Peyer's patch (tissue), 4 donors: ENCODE data around the gene GRN. TPM values are rescaled to one million over a fixed set of nuclear protein-coding genes. Genes with fewer than 3 reads are reported as not detected.

Experiments
- DNase-seq, 3 donors: peaks; one replicate each; pipeline ENCODE4 v3.0.0-alpha.2; 2017 to 2019
- H3K27ac ChIP-seq, 4 donors: fragments of 200-600 bp; sonication (generic); one replicate each; pipeline ENCODE4 v1.5.1; 2016 to 2019
- H3K27me3 ChIP-seq, 2 donors: fragments of 200-600 bp; sonication (generic); one replicate each; pipeline ENCODE4 v1.5.1; 2019
- H3K36me3 ChIP-seq, 3 donors: fragments of 200-600 bp; sonication (generic); one replicate each; pipeline ENCODE4 v1.5.1; 2016 to 2019
- H3K4me1 ChIP-seq, 4 donors: fragments of 200-600 bp; sonication (generic); one replicate each; pipeline ENCODE4 v1.5.1; 2016 to 2019
- H3K4me3 ChIP-seq, 4 donors: fragments of 200-600 bp; sonication (generic); 1 replicate in 3 of 4; 2 replicates in 1 of 4; pipeline ENCODE4 v1.5.1; 2016 to 2019; ENCODE audit warnings: mild to moderate bottlenecking in 1 of 4
- H3K9me3 ChIP-seq, 4 donors: fragments of 200-600 bp; sonication (generic); one replicate each; pipeline ENCODE4 v1.5.1; 2016 to 2019; ENCODE audit warnings: mild to moderate bottlenecking in 1 of 4
- POLR2A ChIP-seq, 2 donors: fragments of 450-650 bp; IDR thresholded peaks; one replicate each; pipeline ENCODE4 v1.5.1; 2017; ENCODE audit warnings: antibody characterized with exemption in 2 of 2, mild to moderate bottlenecking in 2 of 2, moderate library complexity in 2 of 2
- total RNA-seq, 4 donors: library from RNA; depleted of rRNA; stranded (reverse); fragments of >200 nt; gene quantifications; one replicate each; pipeline ENCODE4 v1.1.0, GENCODE V29; 2016
- TF ChIP-seq, protein P1 (sequence below), 6 experiments: fragments of 450-650 bp in 4 of 6; fragments of 200-600 bp in 2 of 6; sonication (generic) in 1 of 6; IDR thresholded peaks; one replicate each; pipeline ENCODE4 v1.5.1; 2017 to 2019; ENCODE audit warnings: antibody characterized with exemption in 6 of 6, mild to moderate bottlenecking in 3 of 6, moderate library complexity in 1 of 6

The GRN gene
- total RNA-seq, 4 donors from 2014 or later: 145 to 678 (median 492) TPM

DNA sequence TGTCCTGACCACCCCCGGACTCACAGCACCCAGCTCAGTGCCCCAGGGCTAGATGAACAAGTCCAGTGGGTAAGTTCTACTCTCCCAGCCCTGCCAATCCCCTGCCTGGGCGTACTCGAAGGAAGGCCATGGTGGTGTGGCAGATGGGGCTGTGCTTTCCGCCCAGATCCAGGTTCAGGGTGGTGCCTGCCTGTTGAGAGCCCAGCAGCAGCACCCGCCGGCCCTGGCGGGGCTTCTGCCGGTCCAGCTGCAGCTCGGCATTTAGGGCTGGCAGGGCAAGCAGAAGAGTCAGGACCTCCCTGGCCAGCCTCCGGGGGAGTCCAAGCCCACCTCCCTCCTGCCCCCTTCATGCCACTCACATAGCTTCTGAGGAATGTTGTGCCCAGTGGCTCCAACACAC, 34.8 kb downstream of the GRN start:
- H3K4me1 ChIP-seq: peaks cover 0 to 7% (median 0%) of the 10 kb centered on the region in 4 donors
- no peak overlapping the region for H3K4me3 ChIP-seq
- no peaks in the 10 kb centered on the region for H3K27me3 ChIP-seq
- no peaks in the 10 kb centered on the region for H3K9me3 ChIP-seq
- no peaks in the 10 kb centered on the region for H3K36me3 ChIP-seq
- DNase-seq: no peak
- no peak overlapping the region for H3K27ac ChIP-seq
- TF ChIP-seq, protein P1, sequence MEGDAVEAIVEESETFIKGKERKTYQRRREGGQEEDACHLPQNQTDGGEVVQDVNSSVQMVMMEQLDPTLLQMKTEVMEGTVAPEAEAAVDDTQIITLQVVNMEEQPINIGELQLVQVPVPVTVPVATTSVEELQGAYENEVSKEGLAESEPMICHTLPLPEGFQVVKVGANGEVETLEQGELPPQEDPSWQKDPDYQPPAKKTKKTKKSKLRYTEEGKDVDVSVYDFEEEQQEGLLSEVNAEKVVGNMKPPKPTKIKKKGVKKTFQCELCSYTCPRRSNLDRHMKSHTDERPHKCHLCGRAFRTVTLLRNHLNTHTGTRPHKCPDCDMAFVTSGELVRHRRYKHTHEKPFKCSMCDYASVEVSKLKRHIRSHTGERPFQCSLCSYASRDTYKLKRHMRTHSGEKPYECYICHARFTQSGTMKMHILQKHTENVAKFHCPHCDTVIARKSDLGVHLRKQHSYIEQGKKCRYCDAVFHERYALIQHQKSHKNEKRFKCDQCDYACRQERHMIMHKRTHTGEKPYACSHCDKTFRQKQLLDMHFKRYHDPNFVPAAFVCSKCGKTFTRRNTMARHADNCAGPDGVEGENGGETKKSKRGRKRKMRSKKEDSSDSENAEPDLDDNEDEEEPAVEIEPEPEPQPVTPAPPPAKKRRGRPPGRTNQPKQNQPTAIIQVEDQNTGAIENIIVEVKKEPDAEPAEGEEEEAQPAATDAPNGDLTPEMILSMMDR (IDR thresholded peaks at IDR 0.05): no peak
- TF ChIP-seq POLR2A (IDR thresholded peaks at IDR 0.05): no peak

DNA sequence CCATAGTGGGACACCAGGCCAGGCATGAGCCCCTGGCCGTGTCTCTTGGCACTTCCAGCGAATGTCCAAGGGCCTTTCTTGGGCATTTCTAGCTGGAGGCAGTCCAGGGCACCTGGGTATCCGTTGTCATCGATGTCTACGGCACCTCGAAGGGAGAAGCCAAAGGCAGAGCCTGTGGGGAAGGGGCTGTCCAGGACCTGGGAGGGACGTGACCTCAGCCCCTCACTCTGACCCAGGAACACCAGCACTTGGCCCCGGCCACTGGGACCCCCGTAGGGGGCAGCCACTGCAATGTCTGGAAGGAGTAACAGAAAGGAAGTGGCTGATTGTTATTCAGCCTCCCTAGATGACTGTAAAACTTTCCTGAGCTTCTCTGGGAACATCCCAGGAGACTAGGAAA, 35.7 kb downstream of the GRN start:
- DNase-seq: no peak
- H3K27me3 ChIP-seq: no peaks in the 10 kb centered on the region
- no peak overlapping the region for H3K4me3 ChIP-seq
- no peak overlapping the region for H3K27ac ChIP-seq
- TF ChIP-seq POLR2A (IDR thresholded peaks at IDR 0.05): no peak
- TF ChIP-seq, protein P1 (IDR thresholded peaks at IDR 0.05): no peak
- H3K36me3 ChIP-seq: no peaks in the 10 kb centered on the region
- H3K9me3 ChIP-seq: no peaks in the 10 kb centered on the region
- peaks cover 0 to 14% (median 5%) of the 10 kb centered on the region in 4 donors for H3K4me1 ChIP-seq

GRCh38 chr17:44381810-44382305, 36.8 kb downstream of the GRN start:
- Histone ChIP-seq H3K27me3 (no peaks in the 10 kb centered on the region), H3K27ac (no peak overlapping the region), H3K4me1 (peaks cover 0 to 18% (median 8%) of the 10 kb centered on the region in 4 donors), H3K4me3 (no peak overlapping the region), H3K9me3 (no peaks in the 10 kb centered on the region), H3K36me3 (no peaks in the 10 kb centered on the region)
- DNase-seq: no peak
- TF ChIP-seq, protein P1 (IDR thresholded peaks at IDR 0.05): no peak
- TF ChIP-seq POLR2A (IDR thresholded peaks at IDR 0.05): no peak

DNA sequence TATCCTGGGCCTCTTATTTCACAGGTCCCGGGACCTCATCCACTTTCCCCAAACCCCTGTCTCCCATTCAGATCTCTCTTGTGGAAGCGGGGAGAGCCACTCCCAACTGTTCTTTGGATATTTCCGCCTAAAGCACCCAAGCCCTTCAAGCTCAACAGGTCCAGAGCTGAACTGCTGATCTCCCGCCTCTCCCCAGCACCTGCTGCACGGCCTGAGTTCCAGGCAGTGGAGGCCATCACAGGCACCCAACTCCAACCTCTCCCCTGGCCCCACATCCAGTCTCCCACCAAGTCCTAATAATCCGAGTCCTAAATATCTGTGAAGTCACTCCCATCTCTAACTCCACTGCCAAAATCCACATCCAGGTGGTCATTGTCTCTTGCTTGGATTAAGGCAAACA, 37.8 kb downstream of the GRN start:
- Histone ChIP-seq H3K9me3 (no peaks in the 10 kb centered on the region), H3K4me3 (no peak overlapping the region), H3K4me1 (peaks cover 0 to 18% (median 8%) of the 10 kb centered on the region in 4 donors), H3K27me3 (no peaks in the 10 kb centered on the region), H3K36me3 (no peaks in the 10 kb centered on the region), H3K27ac (no peak overlapping the region)
- TF ChIP-seq, protein P1 (IDR thresholded peaks at IDR 0.05): no peak
- DNase-seq: no peak

DNA sequence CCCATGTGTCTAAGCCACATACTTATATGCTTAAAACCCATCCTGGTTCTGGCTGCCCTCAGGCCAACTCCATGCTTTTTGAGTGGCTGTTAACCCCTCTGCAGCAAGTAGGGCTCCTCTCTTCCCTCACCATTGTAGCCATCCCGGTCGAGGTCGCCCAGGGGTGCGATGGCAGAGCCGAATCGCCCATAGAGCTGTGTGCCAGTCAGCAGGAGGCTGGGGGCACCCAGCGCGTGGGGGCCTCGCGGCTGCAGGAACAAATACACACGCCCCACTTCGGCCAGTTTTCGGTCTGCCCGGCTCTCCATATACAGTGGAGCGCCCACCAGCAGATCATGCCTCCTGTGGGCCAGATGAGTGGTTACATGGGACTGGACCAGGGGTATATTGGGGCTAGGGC, 38.3 kb downstream of the GRN start:
- Histone ChIP-seq H3K36me3 (no peaks in the 10 kb centered on the region), H3K4me1 (peaks cover 0 to 18% (median 8%) of the 10 kb centered on the region in 4 donors), H3K4me3 (no peak overlapping the region), H3K27me3 (no peaks in the 10 kb centered on the region), H3K27ac (no peak overlapping the region), H3K9me3 (no peaks in the 10 kb centered on the region)
- no peak for DNase-seq
- no peak for TF ChIP-seq POLR2A (IDR thresholded peaks at IDR 0.05)
- TF ChIP-seq, protein P1 (IDR thresholded peaks at IDR 0.05): no peak

GRCh38 chr17:44383861-44384260, 38.8 kb downstream of the GRN start:
- H3K4me1 ChIP-seq: peaks cover 0 to 18% (median 8%) of the 10 kb centered on the region in 4 donors
- H3K36me3 ChIP-seq: no peaks in the 10 kb centered on the region
- DNase-seq: no peak
- no peak overlapping the region for H3K27ac ChIP-seq
- no peaks in the 10 kb centered on the region for H3K27me3 ChIP-seq
- H3K4me3 ChIP-seq: no peak overlapping the region
- H3K9me3 ChIP-seq: no peaks in the 10 kb centered on the region
- TF ChIP-seq, protein P1 (IDR thresholded peaks at IDR 0.05): no peak
- no peak for TF ChIP-seq POLR2A (IDR thresholded peaks at IDR 0.05)
